GM19193 (cell line): ENCODE data around the gene MYH2.

ENCODE experiments used
- POLR2A ChIP-seq: IDR thresholded peaks from 4 replicates; pipeline ENCODE4 v1.6.1; 2011; ENCODE audit not compliant: insufficient read depth, insufficient read length; ENCODE audit errors: extremely low read depth

The MYH2 gene

GRCh38 chr17:10549096-10549842, at the start of gene MYH2:
MYH2 (minus strand) TSS chr17:10549658; CDS start chr17:10547920, 1,738 bp downstream.
- TF ChIP-seq POLR2A, result no peak

GRCh38 chr17:10598621-10599020, 49.2 kb upstream of the MYH2 start:
- TF ChIP-seq POLR2A, result no peak

GRCh38 chr17:10589553-10590145, 40.2 kb upstream of the MYH2 start:
- no peak for TF ChIP-seq POLR2A

- no peak for TF ChIP-seq POLR2A
Observed at GRCh38 chr17:10585529-10585928, 36.1 kb upstream of the MYH2 start.

- no peak for TF ChIP-seq POLR2A
Observed at GRCh38 chr17:10583834-10584233, 34.4 kb upstream of the MYH2 start.

- no peak for TF ChIP-seq POLR2A
Observed at GRCh38 chr17:10579270-10579669, 29.8 kb upstream of the MYH2 start.

GRCh38 chr17:10574324-10574723, 24.9 kb upstream of the MYH2 start:
- no peak for TF ChIP-seq POLR2A

GRCh38 chr17:10563991-10564660, 14.7 kb upstream of the MYH2 start:
- TF ChIP-seq POLR2A, result no peak

GRCh38 chr17:10558049-10558448, 8.6 kb upstream of the MYH2 start:
- no peak for TF ChIP-seq POLR2A

- TF ChIP-seq POLR2A, result no peak
Observed at GRCh38 chr17:10557422-10557821, 8.0 kb upstream of the MYH2 start.

GRCh38 chr17:10556301-10557005, 7.0 kb upstream of the MYH2 start:
- TF ChIP-seq POLR2A, result no peak

- no peak for TF ChIP-seq POLR2A
Observed at GRCh38 chr17:10550014-10550413, 556 bp upstream of the MYH2 start.

- no peak for TF ChIP-seq POLR2A
Observed at GRCh38 chr17:10547351-10547750, 2.1 kb downstream of the MYH2 start.

GRCh38 chr17:10532026-10532425, 17.4 kb downstream of the MYH2 start:
- no peak for TF ChIP-seq POLR2A

- no peak for TF ChIP-seq POLR2A
Observed at GRCh38 chr17:10527419-10527818, 22.0 kb downstream of the MYH2 start.

GRCh38 chr17:10526517-10526916, 22.9 kb downstream of the MYH2 start:
- TF ChIP-seq POLR2A, result no peak

- no peak for TF ChIP-seq POLR2A
Observed at GRCh38 chr17:10523064-10523463, 26.4 kb downstream of the MYH2 start.
